Activated CD8-positive, alpha-beta memory T cell treated with anti-CD3 and anti-CD28 coated beads, Interleukin-2, amount 50 U/mL, for 4 hours (primary cell): Measurements from ENCODE around the gene PSMB3.
"Not testable (repeated sequence)": the region's sequence is repeated elsewhere in the genome, so short reads cannot be mapped to it uniquely, and the experiment has no call there.

Experiments
- DNase-seq: peaks from one replicate; pipeline ENCODE4 v3.0.0-alpha.2; 2020

PSMB3 gene

GRCh38 chr17:38750044-38750311, 2.6 kb upstream of the PSMB3 start:
- no peak for DNase-seq

- DNase-seq, result no peak
Observed at GRCh38 chr17:38750312-38751121, 2.0 kb upstream of the PSMB3 start.

GRCh38 chr17:38751144-38751807, 1.3 kb upstream of the PSMB3 start:
- DNase-seq, result no peak

GRCh38 chr17:38751808-38752307, 683 bp upstream of the PSMB3 start:
- peak; percentile 80 for DNase-seq

GRCh38 chr17:38753071-38753506, 548 bp downstream of the PSMB3 start:
- no peak for DNase-seq

GRCh38 chr17:38761612-38762011, 9.1 kb downstream of the PSMB3 start:
- DNase-seq, result no peak

GRCh38 chr17:38762231-38762630, 9.7 kb downstream of the PSMB3 start:
- DNase-seq, result no peak

GRCh38 chr17:38766341-38766740, 13.8 kb downstream of the PSMB3 start:
- no peak for DNase-seq

GRCh38 chr17:38768417-38768816, 15.9 kb downstream of the PSMB3 start:
- no peak for DNase-seq

GRCh38 chr17:38773258-38773657, 20.7 kb downstream of the PSMB3 start:
- DNase-seq, result no peak

GRCh38 chr17:38777641-38778250, 25.2 kb downstream of the PSMB3 start:
- DNase-seq, result no peak

GRCh38 chr17:38779965-38780752, 27.6 kb downstream of the PSMB3 start:
- DNase-seq, result no peak

GRCh38 chr17:38783227-38783626, 30.7 kb downstream of the PSMB3 start:
- DNase-seq, result no peak

- no peak for DNase-seq
Observed at GRCh38 chr17:38786372-38786771, 33.8 kb downstream of the PSMB3 start.

GRCh38 chr17:38787999-38788398, 35.5 kb downstream of the PSMB3 start:
- not testable (repeated sequence) for DNase-seq

- DNase-seq, result no peak
Observed at GRCh38 chr17:38789185-38789584, 36.6 kb downstream of the PSMB3 start.

- DNase-seq, result not testable (repeated sequence)
Observed at GRCh38 chr17:38790148-38790707, 37.7 kb downstream of the PSMB3 start.

GRCh38 chr17:38791162-38791561, 38.6 kb downstream of the PSMB3 start:
- no peak for DNase-seq

GRCh38 chr17:38794221-38794620, 41.7 kb downstream of the PSMB3 start:
- DNase-seq, result no peak

- DNase-seq, result no peak
Observed at GRCh38 chr17:38796451-38797157, 44.1 kb downstream of the PSMB3 start.

GRCh38 chr17:38797158-38797490, 44.6 kb downstream of the PSMB3 start:
- no peak for DNase-seq

GRCh38 chr17:38797828-38798227, 45.3 kb downstream of the PSMB3 start:
- DNase-seq, result no peak
